K562 (cell line): ENCODE measurements around the gene NOLC1. TPM values are rescaled to one million over a fixed set of nuclear protein-coding genes. Genes with fewer than 3 reads are reported as not detected.

ENCODE experiments used
- ATF7 ChIP-seq: fragments of 450-650 bp; IDR thresholded peaks from 2 replicates; pipeline ENCODE4 v1.7.1; 2014; ENCODE audit warnings: mild to moderate bottlenecking, moderate library complexity
- BHLHE40 ChIP-seq: IDR thresholded peaks from 2 replicates; pipeline ENCODE4 v1.6.1; 2011; ENCODE audit warnings: low read length, improper control_type of control experiment
- EHMT2 ChIP-seq: fragments of 450-650 bp; IDR thresholded peaks from 2 replicates; pipeline ENCODE4 v1.6.1; 2018; ENCODE audit warnings: antibody characterized with exemption
- NFIX ChIP-seq: fragments of 250-450 bp; sonication (Bioruptor Pico); IDR thresholded peaks from 2 replicates; pipeline ENCODE4 v1.4.0; 2020; ENCODE audit warnings: low read depth, mild to moderate bottlenecking, moderate library complexity
- PHB2 ChIP-seq: fragments of 450-650 bp; IDR thresholded peaks from 2 replicates; pipeline ENCODE4 v1.6.1; 2017; ENCODE audit warnings: low read depth
- PHF8 ChIP-seq: fragments of 200-600 bp; sonication (generic); IDR thresholded peaks from 2 replicates; pipeline ENCODE4 v1.6.1; 2012; ENCODE audit warnings: mixed run types, mild to moderate bottlenecking, inconsistent platforms, low read length, moderate library complexity, borderline replicate concordance
- POLR3G ChIP-seq: IDR thresholded peaks from 2 replicates; pipeline ENCODE4 v1.6.1; 2011; ENCODE audit not compliant: insufficient read length, insufficient replicate concordance; ENCODE audit errors: extremely low read depth
- PYGO2 ChIP-seq: fragments of 450-650 bp; IDR thresholded peaks from 2 replicates; pipeline ENCODE4 v1.6.1; 2016; ENCODE audit warnings: mild to moderate bottlenecking, missing genetic modification characterization, moderate library complexity, missing compliant biosample characterization
- RBFOX2 ChIP-seq: fragments of 200-400 bp; formaldehyde crosslinking; IDR thresholded peaks from 2 replicates; pipeline ENCODE4 v1.6.1; 2017; ENCODE audit warnings: low read depth, mild to moderate bottlenecking, low read length, moderate library complexity
- ZKSCAN3 ChIP-seq: fragments of 250-450 bp; sonication (Bioruptor Pico); IDR thresholded peaks from 2 replicates; pipeline ENCODE4 v1.4.0; 2020
- ZNF77 ChIP-seq: fragments of 250-450 bp; sonication (Bioruptor Pico); IDR thresholded peaks from 2 replicates; pipeline ENCODE4 v1.5.0; 2020
- ZSCAN29 ChIP-seq: fragments of 450-650 bp; IDR thresholded peaks from 2 replicates; pipeline ENCODE4 v1.6.1; 2017
- polyA plus RNA-seq, 8 experiments: library from polyadenylated mRNA; depleted of rRNA in 4 of 8; stranded (reverse) in 5 of 8; unstranded in 3 of 8; fragments of >200 nt; fragmentation: Nextera tagmentation in 2 of 8; fragmentation: Illumina TruSeq in 1 of 8; extraction: Ambion mirVana in 2 of 8; extraction: Trizol in 1 of 8; gene quantifications; 2 replicates each; pipeline versions ENCODE4 v1.2.1 to v1.2.3, GENCODE V29; 2011 to 2014; ENCODE audit warnings: inconsistent platforms in 1 of 8, missing spikeins in 1 of 8
- total RNA-seq, 7 experiments: library from RNA; depleted of rRNA in 6 of 7; stranded (reverse); fragments of >200 nt in 6 of 7; fragmentation: Illumina TruSeq in 2 of 7; extraction: Trizol in 2 of 7; gene quantifications; 2 replicates each; pipeline versions ENCODE4 v1.2.1 to v1.2.3, GENCODE V29; 2011 to 2021; ENCODE audit warnings: low replicate concordance in 1 of 7
- TF ChIP-seq, protein P1 (sequence below): fragments of 450-650 bp; formaldehyde crosslinking; IDR thresholded peaks from 2 replicates; pipeline ENCODE4 v1.4.0; 2020; ENCODE audit warnings: mild to moderate bottlenecking, moderate library complexity
- TF ChIP-seq, protein P2 (sequence below): fragments of 250-450 bp; sonication (Bioruptor Pico); IDR thresholded peaks from 2 replicates; pipeline ENCODE4 v1.8.0; 2022; ENCODE audit warnings: inconsistent platforms
- TF ChIP-seq, protein P3 (sequence below): IDR thresholded peaks from 2 replicates; pipeline ENCODE4 v1.6.1; 2016; ENCODE audit warnings: missing genetic modification characterization, missing compliant biosample characterization
- TF ChIP-seq, protein P4 (sequence below): IDR thresholded peaks from 2 replicates; pipeline ENCODE4 v1.6.1; 2014; ENCODE audit warnings: antibody characterized with exemption
- TF ChIP-seq, protein P5 (sequence below): fragments of 250-450 bp; sonication (Bioruptor Pico); IDR thresholded peaks from 2 replicates; pipeline ENCODE4 v1.4.0; 2020; ENCODE audit warnings: mild to moderate bottlenecking, moderate library complexity, borderline replicate concordance

Gene NOLC1
- total and polyA plus RNA-seq, 9 of the 15 experiments (the other 6 are each of a cell fraction or from before 2014, with no cell fraction given) = 102 to 310 (median 165) TPM

DNA sequence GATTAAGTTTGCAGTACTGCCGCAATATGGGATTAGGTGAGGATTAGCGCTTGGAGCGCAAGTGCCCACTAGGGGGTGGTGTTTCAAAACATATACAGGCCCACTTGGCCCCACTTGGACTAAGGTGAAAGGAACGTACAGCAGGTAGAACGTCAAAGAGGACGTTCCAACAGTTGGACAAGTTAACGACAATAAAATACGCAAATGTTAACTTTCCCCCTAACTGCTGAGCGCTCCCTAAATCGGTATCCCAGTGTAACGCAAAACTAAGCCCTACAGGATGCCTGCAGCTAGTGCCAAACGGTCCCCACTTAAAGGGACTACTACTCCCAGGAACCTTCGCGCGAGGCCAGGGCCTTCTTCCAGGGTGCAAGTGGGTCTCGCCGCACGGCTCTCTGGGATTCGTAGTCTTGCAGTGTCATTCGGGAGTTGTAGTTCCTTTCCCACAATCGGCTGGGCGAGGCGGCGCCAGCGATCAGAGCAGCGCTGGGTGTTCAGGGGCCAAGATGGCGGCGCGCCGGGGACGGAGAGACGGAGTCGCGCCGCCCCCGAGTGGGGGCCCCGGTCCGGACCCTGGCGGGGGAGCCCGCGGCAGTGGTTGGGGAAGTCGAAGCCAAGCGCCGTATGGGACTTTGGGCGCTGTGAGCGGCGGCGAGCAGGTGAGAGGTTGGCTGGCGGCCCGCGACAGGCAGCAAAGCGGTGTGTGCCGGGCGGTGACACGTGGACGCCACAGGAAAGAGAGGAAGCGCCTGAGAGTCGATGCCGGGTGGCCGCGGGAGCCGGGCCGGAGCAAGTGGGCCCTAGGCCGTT, 19.4 kb upstream of the NOLC1 start, which contains the start of gene PPRC1 (continued):
- TF ChIP-seq, protein P1, sequence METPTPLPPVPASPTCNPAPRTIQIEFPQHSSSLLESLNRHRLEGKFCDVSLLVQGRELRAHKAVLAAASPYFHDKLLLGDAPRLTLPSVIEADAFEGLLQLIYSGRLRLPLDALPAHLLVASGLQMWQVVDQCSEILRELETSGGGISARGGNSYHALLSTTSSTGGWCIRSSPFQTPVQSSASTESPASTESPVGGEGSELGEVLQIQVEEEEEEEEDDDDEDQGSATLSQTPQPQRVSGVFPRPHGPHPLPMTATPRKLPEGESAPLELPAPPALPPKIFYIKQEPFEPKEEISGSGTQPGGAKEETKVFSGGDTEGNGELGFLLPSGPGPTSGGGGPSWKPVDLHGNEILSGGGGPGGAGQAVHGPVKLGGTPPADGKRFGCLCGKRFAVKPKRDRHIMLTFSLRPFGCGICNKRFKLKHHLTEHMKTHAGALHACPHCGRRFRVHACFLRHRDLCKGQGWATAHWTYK (CRISPR knock-in tag) = no peak; the same call in 1 of the 2 replicates
- TF ChIP-seq ATF7 (peak; percentile 62), PHF8 (peak; percentile 84; the same call in 1 of the 2 replicates), PHB2 (peak; percentile 75), ZKSCAN3 (CRISPR knock-in tag) (no peak), POLR3G (no peak), PYGO2 (tag) (no peak), BHLHE40 (0 out of 2 replicates have a peak, but pooled peaks have one; percentile 8), NFIX (CRISPR knock-in tag) (no peak), RBFOX2 (peak; percentile 97), ZSCAN29 (no peak), ZNF77 (no peak), EHMT2 (no peak)
- TF ChIP-seq, protein P2, sequence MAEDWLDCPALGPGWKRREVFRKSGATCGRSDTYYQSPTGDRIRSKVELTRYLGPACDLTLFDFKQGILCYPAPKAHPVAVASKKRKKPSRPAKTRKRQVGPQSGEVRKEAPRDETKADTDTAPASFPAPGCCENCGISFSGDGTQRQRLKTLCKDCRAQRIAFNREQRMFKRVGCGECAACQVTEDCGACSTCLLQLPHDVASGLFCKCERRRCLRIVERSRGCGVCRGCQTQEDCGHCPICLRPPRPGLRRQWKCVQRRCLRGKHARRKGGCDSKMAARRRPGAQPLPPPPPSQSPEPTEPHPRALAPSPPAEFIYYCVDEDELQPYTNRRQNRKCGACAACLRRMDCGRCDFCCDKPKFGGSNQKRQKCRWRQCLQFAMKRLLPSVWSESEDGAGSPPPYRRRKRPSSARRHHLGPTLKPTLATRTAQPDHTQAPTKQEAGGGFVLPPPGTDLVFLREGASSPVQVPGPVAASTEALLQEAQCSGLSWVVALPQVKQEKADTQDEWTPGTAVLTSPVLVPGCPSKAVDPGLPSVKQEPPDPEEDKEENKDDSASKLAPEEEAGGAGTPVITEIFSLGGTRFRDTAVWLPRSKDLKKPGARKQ (CRISPR knock-in tag) = no peak
- TF ChIP-seq, protein P3, sequence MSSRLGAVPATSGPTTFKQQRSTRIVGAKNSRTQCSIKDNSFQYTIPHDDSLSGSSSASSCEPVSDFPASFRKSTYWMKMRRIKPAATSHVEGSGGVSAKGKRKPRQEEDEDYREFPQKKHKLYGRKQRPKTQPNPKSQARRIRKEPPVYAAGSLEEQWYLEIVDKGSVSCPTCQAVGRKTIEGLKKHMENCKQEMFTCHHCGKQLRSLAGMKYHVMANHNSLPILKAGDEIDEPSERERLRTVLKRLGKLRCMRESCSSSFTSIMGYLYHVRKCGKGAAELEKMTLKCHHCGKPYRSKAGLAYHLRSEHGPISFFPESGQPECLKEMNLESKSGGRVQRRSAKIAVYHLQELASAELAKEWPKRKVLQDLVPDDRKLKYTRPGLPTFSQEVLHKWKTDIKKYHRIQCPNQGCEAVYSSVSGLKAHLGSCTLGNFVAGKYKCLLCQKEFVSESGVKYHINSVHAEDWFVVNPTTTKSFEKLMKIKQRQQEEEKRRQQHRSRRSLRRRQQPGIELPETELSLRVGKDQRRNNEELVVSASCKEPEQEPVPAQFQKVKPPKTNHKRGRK (tag) = no peak
- TF ChIP-seq, protein P4, sequence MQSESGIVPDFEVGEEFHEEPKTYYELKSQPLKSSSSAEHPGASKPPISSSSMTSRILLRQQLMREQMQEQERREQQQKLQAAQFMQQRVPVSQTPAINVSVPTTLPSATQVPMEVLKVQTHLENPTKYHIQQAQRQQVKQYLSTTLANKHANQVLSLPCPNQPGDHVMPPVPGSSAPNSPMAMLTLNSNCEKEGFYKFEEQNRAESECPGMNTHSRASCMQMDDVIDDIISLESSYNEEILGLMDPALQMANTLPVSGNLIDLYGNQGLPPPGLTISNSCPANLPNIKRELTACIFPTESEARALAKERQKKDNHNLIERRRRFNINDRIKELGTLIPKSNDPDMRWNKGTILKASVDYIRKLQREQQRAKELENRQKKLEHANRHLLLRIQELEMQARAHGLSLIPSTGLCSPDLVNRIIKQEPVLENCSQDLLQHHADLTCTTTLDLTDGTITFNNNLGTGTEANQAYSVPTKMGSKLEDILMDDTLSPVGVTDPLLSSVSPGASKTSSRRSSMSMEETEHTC = no peak
- TF ChIP-seq, protein P5, sequence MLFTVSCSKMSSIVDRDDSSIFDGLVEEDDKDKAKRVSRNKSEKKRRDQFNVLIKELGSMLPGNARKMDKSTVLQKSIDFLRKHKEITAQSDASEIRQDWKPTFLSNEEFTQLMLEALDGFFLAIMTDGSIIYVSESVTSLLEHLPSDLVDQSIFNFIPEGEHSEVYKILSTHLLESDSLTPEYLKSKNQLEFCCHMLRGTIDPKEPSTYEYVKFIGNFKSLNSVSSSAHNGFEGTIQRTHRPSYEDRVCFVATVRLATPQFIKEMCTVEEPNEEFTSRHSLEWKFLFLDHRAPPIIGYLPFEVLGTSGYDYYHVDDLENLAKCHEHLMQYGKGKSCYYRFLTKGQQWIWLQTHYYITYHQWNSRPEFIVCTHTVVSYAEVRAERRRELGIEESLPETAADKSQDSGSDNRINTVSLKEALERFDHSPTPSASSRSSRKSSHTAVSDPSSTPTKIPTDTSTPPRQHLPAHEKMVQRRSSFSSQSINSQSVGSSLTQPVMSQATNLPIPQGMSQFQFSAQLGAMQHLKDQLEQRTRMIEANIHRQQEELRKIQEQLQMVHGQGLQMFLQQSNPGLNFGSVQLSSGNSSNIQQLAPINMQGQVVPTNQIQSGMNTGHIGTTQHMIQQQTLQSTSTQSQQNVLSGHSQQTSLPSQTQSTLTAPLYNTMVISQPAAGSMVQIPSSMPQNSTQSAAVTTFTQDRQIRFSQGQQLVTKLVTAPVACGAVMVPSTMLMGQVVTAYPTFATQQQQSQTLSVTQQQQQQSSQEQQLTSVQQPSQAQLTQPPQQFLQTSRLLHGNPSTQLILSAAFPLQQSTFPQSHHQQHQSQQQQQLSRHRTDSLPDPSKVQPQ (CRISPR knock-in tag) = no peak
